HG03575 (cell line): ENCODE data around the gene IL21R.
"Not testable (repeated sequence)": the region's sequence is repeated elsewhere in the genome, so short reads cannot be mapped to it uniquely, and the experiment has no call there.

Experiments
- ATAC-seq: cut with Tn5 transposase; IDR thresholded peaks from one replicate; pipeline ENCODE4 v1.9.1; 2021; ENCODE audit not compliant: unreplicated experiment, insufficient number of reproducible peaks, low FRiP score; ENCODE audit errors: extremely low read depth

Gene IL21R

GRCh38 chr16:27435146-27435545, 33.2 kb downstream of the IL21R start:
- ATAC-seq = not testable (repeated sequence)

DNA sequence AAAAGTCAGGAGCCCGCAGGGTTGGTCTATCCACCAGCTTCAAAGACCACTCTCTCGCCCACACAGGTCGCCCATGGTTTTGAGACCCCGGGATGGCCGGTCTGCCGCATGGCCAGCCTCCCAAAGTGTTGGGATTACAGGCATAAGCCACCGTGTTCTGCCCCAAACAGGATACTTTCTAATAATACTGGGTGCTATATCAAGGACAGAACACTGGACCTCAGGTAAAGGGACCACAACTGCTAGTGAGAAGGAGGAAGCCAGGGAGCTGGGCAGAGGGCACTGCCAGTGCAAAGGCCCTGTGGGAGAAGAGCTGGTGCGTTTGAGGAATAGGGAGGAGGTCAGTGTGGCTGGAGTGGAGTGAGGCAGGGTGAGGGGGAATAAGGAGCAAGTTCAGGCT, 34.1 kb downstream of the IL21R start:
- ATAC-seq = no peak

DNA sequence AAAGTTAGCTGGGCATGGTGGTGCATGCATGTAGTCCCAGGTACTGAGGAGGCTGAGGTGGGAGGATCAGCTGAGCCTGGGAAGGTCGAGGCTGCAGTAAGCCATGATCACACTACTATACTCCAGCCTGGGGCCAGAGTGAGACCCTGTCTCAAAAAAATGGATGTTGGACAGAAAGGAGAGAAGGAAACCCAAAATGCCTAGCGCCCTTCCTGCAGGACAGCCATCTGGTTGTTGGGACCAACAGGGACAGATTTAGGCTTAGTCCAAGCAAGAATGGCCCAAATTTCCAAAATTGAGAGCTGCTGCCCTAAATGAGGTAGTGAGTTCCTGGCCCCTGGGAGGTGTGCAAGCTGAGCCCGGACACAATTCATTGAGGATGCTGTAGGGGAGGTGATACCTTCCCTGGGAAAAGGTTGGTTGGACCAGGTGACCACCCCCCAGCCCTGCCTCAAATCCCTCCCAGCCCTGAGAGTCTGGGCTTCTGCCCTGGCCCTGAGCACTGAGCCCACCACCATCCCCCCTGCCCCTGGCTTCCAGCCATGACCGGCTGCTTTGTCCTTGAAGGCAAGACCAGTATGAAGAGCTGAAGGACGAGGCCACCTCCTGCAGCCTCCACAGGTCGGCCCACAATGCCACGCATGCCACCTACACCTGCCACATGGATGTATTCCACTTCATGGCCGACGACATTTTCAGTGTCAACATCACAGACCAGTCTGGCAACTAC, 35.1 kb downstream of the IL21R start:
- no peak for ATAC-seq

- no peak for ATAC-seq
Observed at GRCh38 chr16:27437946-27438345, 36.0 kb downstream of the IL21R start.

DNA sequence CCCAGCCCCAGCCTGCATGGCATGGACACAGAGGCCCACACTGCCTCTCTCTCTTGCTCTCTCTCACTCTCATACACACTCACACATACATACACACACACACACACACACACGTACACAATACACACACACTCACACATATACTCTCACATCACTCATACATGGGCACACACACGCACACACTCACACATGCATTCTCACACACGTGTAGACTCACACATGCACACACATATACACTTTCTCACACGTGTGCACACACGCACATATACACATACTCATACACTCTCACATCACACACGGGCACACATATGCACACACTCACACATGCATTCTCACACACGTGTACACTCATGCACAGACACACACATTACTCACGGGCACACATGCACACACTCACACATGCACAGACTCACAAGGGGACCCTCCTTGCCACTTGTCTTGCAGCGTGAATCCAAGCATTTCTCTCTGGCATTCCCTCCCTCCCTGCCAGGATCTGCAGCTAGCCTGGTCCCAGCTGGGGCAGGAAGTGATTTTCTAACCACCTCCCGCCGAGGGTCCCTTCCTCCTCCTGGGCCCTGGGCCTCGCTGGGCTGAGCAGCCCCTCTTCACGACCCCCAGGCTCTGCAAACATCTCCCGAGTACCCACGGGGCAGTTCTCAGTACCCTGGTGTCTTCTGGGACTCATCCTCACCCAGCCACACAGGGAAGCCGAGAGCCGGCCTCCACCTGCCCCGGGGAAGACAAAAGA, 37.5 kb downstream of the IL21R start:
- no peak for ATAC-seq

DNA sequence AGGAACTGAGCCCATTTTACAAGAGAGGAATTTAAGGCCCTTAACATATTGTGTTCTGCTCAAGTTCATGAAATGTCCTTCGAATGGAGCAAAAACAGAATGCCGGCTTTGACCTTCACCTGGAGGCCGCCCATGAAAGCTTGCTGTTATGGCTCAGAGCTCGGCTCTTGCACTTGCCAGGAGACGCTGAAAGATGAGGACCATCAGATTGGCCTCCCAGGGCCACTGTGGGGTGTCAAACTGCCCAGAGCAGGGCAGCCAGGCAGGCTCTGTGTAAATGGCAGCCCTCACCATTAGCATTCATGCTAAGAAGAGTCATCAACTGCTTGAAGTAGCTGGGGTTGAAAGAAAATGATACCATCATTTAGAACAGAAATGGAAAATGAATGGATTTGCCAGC, 39.3 kb downstream of the IL21R start:
- no peak for ATAC-seq

GRCh38 chr16:27441998-27442397, 40.0 kb downstream of the IL21R start:
- ATAC-seq = no peak

DNA sequence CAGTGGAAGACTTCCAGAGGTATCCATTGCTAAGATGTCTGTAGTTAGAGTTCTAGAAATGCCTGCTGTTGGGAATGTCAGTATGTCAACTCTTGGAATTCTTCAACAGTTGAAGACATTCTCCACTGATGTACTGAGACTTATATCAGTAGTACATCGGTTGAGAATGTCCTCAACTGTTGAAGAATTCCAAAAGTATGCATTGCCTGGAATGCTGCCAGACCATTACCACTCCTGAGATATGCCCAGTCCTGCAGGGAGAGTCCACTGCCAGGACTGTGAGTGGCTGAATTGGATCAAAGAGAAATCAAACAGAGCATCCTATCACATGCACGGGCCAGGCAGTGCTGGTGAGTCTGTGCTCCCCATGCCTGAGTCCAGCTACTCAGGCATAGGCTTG, 42.0 kb downstream of the IL21R start:
- ATAC-seq = no peak

- ATAC-seq = no peak
Observed at GRCh38 chr16:27444470-27444869, 42.5 kb downstream of the IL21R start.

GRCh38 chr16:27445502-27446175, 43.7 kb downstream of the IL21R start:
- no peak for ATAC-seq

DNA sequence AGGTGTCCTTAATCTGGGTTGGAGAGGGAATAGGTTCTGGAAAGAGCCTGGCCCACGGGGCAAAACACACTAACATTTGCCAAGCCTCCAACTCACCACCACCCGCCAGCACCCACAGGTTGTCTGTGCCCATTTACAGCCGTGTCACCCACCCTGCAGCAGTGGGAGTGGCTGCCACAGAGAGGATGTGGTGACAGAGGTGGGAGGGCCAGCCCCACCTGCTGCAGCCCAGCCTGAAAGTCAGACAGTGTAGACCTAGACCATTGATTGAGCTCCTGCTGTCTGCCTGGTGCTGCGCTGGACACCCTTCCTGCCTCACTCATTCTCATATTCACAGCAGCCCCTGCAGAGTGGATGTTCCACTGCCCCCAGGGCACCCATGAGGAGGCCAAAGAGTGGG, 44.7 kb downstream of the IL21R start:
- ATAC-seq = no peak

- no peak for ATAC-seq
Observed at GRCh38 chr16:27447301-27447700, 45.3 kb downstream of the IL21R start.

DNA sequence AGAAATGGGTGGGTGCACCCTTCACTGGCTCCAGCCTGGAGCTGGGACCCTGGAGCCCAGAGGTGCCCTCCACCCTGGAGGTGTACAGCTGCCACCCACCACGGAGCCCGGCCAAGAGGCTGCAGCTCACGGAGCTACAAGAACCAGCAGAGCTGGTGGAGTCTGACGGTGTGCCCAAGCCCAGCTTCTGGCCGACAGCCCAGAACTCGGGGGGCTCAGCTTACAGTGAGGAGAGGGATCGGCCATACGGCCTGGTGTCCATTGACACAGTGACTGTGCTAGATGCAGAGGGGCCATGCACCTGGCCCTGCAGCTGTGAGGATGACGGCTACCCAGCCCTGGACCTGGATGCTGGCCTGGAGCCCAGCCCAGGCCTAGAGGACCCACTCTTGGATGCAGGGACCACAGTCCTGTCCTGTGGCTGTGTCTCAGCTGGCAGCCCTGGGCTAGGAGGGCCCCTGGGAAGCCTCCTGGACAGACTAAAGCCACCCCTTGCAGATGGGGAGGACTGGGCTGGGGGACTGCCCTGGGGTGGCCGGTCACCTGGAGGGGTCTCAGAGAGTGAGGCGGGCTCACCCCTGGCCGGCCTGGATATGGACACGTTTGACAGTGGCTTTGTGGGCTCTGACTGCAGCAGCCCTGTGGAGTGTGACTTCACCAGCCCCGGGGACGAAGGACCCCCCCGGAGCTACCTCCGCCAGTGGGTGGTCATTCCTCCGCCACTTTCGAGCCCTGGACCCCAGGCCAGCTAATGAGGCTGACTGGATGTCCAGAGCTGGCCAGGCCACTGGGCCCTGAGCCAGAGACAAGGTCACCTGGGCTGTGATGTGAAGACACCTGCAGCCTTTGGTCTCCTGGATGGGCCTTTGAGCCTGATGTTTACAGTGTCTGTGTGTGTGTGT, 46.8 kb downstream of the IL21R start:
- ATAC-seq = no peak

- ATAC-seq = peak; percentile 50
Observed at GRCh38 chr16:27449434-27450195, 47.6 kb downstream of the IL21R start.

DNA sequence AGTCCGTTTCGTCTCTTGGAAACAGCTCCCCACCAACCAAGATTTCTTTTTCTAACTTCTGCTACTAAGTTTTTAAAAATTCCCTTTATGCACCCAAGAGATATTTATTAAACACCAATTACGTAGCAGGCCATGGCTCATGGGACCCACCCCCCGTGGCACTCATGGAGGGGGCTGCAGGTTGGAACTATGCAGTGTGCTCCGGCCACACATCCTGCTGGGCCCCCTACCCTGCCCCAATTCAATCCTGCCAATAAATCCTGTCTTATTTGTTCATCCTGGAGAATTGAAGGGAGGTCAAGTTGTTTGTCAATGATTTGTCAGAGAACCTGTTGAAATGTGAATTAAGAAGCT, 48.2 kb downstream of the IL21R start:
- no peak for ATAC-seq

DNA sequence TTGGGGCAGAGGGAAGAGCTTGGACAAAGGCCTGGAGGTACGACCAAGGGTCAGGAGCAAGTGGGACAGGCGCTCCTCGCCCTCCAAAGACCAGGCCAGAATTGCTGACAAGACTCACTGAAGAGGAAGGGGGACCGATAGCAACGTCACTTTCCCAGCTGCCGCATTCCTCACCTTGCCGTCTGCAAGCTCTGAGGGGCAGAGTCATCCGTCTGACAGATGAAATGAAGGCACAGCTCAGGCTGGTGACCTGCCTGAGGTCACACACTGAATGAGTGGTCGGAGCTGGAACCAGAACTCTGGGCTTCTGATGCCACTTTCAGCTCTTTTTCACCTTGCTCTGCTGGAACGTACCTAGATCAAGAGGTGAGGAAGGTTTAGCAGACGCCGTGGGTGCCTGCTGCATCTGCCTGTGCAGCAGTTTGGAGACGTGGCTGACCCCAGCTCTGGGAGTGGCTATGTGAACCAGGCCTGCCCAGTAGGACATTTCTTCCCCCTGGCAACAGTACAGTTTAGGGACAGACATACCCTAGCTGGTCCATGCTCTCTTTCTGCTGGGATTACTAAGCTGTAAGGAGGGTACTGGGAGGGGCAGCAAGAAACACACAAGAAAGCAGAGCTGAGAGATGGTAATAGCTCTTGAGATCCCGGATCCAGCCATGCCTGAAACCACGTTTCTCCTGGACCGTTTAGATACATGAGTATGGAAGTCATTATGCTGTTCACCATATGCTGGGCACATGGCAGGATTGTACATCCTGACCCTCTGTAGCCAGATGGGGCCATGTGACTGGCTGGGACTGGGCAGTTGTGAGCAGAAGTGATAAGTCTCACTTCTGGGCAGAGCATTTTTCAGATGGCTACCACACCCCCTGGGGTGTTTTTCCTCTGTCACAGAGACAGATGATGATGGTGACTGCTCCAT, 50.9 kb downstream of the IL21R start:
- ATAC-seq = no peak

GRCh38 chr16:27453494-27453825, 51.5 kb downstream of the IL21R start:
- no peak for ATAC-seq

- ATAC-seq = no peak
Observed at GRCh38 chr16:27455700-27456099, 53.7 kb downstream of the IL21R start.
